Measurements from ENCODE around the gene OR2AT4. TPM values are rescaled to one million over a fixed set of nuclear protein-coding genes. Genes with fewer than 3 reads are reported as not detected.

OR2AT4 gene
- total and polyA plus RNA-seq, 2 experiments from 2014 or later: not detected

GRCh38 chr11:75084883-75085282, 11.8 kb downstream of the OR2AT4 start:
- DNase-seq: no peak
- H3K4me1 ChIP-seq (ENCODE audit: insufficient read depth): no peaks in the 10 kb centered on the region
- peaks cover 32% of the 10 kb centered on the region for H3K27me3 ChIP-seq (replicated peaks; ENCODE audit: insufficient read depth)
- 35 to 46% methylated on average over 1 of the region's 1 CpG for WGBS, 2 experiments (ENCODE audit: low coverage in 1 of 2, low lambda C conversion rate in 2 of 2, missing lambda C conversion rate in 2 of 2)
- no peaks in the 10 kb centered on the region for H3K36me3 ChIP-seq (ENCODE audit: low read depth)
- no peak overlapping the region for H3K4me2 ChIP-seq (ENCODE audit: unreplicated experiment)
- H3K79me2 ChIP-seq (ENCODE audit: insufficient read depth): no peaks in the 10 kb centered on the region
- no peak overlapping the region for H3K9ac ChIP-seq
- H3K9me2 ChIP-seq (ENCODE audit: insufficient read depth): no peaks in the 10 kb centered on the region
- H3F3A ChIP-seq (ENCODE audit: insufficient read depth): no peaks in the 10 kb centered on the region
- no peak overlapping the region for H2AFZ ChIP-seq
- no peak for TF ChIP-seq EZH2 (IDR thresholded peaks at IDR 0.05; ENCODE audit: insufficient read depth, poor library complexity, severe bottlenecking)
- TF ChIP-seq EZH2phosphoT487 (IDR thresholded peaks at IDR 0.05; ENCODE audit: insufficient read depth, low read depth): no peak
- no peak overlapping the region for H3K27ac ChIP-seq
- H3K9me3 ChIP-seq (ENCODE audit: low read depth): no peaks in the 10 kb centered on the region
- H4K20me1 ChIP-seq (ENCODE audit: insufficient read depth): no peaks in the 10 kb centered on the region
- in situ Hi-C loops (cut with MboI): no loop called here
- no peak overlapping the region for H3K4me3 ChIP-seq

GRCh38 chr11:75083217-75083605, 13.5 kb downstream of the OR2AT4 start:
- H3K27ac ChIP-seq: no peak overlapping the region
- in situ Hi-C loops (cut with MboI): no loop called here
- H2AFZ ChIP-seq: no peak overlapping the region
- no peaks in the 10 kb centered on the region for H4K20me1 ChIP-seq (ENCODE audit: insufficient read depth)
- H3F3A ChIP-seq (ENCODE audit: insufficient read depth): no peaks in the 10 kb centered on the region
- H3K4me1 ChIP-seq (ENCODE audit: insufficient read depth): no peaks in the 10 kb centered on the region
- WGBS, 2 experiments (ENCODE audit: low coverage in 1 of 2, low lambda C conversion rate in 2 of 2, missing lambda C conversion rate in 2 of 2): 58 to 71% methylated on average over 1 of the region's 1 CpG
- no peaks in the 10 kb centered on the region for H3K9me3 ChIP-seq (ENCODE audit: low read depth)
- H3K4me2 ChIP-seq (ENCODE audit: unreplicated experiment): no peak overlapping the region
- no peaks in the 10 kb centered on the region for H3K9me2 ChIP-seq (ENCODE audit: insufficient read depth)
- peaks cover 32% of the 10 kb centered on the region for H3K27me3 ChIP-seq (replicated peaks; ENCODE audit: insufficient read depth)
- no peak for DNase-seq
- no peak overlapping the region for H3K4me3 ChIP-seq
- H3K36me3 ChIP-seq (ENCODE audit: low read depth): no peaks in the 10 kb centered on the region
- no peak overlapping the region for H3K9ac ChIP-seq
- no peaks in the 10 kb centered on the region for H3K79me2 ChIP-seq (ENCODE audit: insufficient read depth)
- TF ChIP-seq EZH2 (IDR thresholded peaks at IDR 0.05; ENCODE audit: insufficient read depth, poor library complexity, severe bottlenecking) (no peak), EZH2phosphoT487 (IDR thresholded peaks at IDR 0.05; ENCODE audit: insufficient read depth, low read depth) (no peak)

GRCh38 chr11:75082601-75083216, 14.0 kb downstream of the OR2AT4 start:
- Histone ChIP-seq H3K9ac (no peak overlapping the region), H3K4me2 (ENCODE audit: unreplicated experiment) (no peak overlapping the region), H3K79me2 (ENCODE audit: insufficient read depth) (no peaks in the 10 kb centered on the region), H3K9me2 (ENCODE audit: insufficient read depth) (no peaks in the 10 kb centered on the region), H4K20me1 (ENCODE audit: insufficient read depth) (no peaks in the 10 kb centered on the region), H3K36me3 (ENCODE audit: low read depth) (no peaks in the 10 kb centered on the region), H3K4me1 (ENCODE audit: insufficient read depth) (no peaks in the 10 kb centered on the region), H2AFZ (no peak overlapping the region), H3F3A (ENCODE audit: insufficient read depth) (no peaks in the 10 kb centered on the region), H3K27me3 (replicated peaks; ENCODE audit: insufficient read depth) (peaks cover 32% of the 10 kb centered on the region), H3K27ac (no peak overlapping the region), H3K4me3 (no peak overlapping the region), H3K9me3 (ENCODE audit: low read depth) (no peaks in the 10 kb centered on the region)
- no peak for DNase-seq
- WGBS, 2 experiments (ENCODE audit: low coverage in 1 of 2, low lambda C conversion rate in 2 of 2, missing lambda C conversion rate in 2 of 2): 62 to 69% methylated on average over 7 to 8 of the region's 8 CpGs
- TF ChIP-seq EZH2 (IDR thresholded peaks at IDR 0.05; ENCODE audit: insufficient read depth, poor library complexity, severe bottlenecking) (no peak), EZH2phosphoT487 (IDR thresholded peaks at IDR 0.05; ENCODE audit: insufficient read depth, low read depth) (no peak)
- in situ Hi-C loops (cut with MboI): no loop called here

GRCh38 chr11:75079546-75079945, 17.1 kb downstream of the OR2AT4 start:
- Histone ChIP-seq H3K36me3 (ENCODE audit: low read depth) (no peaks in the 10 kb centered on the region), H4K20me1 (ENCODE audit: insufficient read depth) (no peaks in the 10 kb centered on the region), H2AFZ (no peak overlapping the region), H3K79me2 (ENCODE audit: insufficient read depth) (no peaks in the 10 kb centered on the region), H3K4me3 (no peak overlapping the region), H3K9ac (no peak overlapping the region), H3K4me1 (ENCODE audit: insufficient read depth) (no peaks in the 10 kb centered on the region), H3K9me3 (ENCODE audit: low read depth) (no peaks in the 10 kb centered on the region), H3K27ac (no peak overlapping the region), H3K4me2 (ENCODE audit: unreplicated experiment) (no peak overlapping the region), H3K9me2 (ENCODE audit: insufficient read depth) (no peaks in the 10 kb centered on the region), H3F3A (ENCODE audit: insufficient read depth) (no peaks in the 10 kb centered on the region), H3K27me3 (replicated peaks; ENCODE audit: insufficient read depth) (peaks cover 12% of the 10 kb centered on the region)
- DNase-seq: no peak
- in situ Hi-C loops (cut with MboI): no loop called here
- 61 to 79% methylated on average over 3 to 4 of the region's 4 CpGs for WGBS, 2 experiments (ENCODE audit: low coverage in 1 of 2, low lambda C conversion rate in 2 of 2, missing lambda C conversion rate in 2 of 2)
- TF ChIP-seq EZH2phosphoT487 (IDR thresholded peaks at IDR 0.05; ENCODE audit: insufficient read depth, low read depth) (no peak), EZH2 (IDR thresholded peaks at IDR 0.05; ENCODE audit: insufficient read depth, poor library complexity, severe bottlenecking) (no peak)

Data from GM23248 (cell line).